ENCODE data around the gene AKNAD1.

AKNAD1 gene

DNA sequence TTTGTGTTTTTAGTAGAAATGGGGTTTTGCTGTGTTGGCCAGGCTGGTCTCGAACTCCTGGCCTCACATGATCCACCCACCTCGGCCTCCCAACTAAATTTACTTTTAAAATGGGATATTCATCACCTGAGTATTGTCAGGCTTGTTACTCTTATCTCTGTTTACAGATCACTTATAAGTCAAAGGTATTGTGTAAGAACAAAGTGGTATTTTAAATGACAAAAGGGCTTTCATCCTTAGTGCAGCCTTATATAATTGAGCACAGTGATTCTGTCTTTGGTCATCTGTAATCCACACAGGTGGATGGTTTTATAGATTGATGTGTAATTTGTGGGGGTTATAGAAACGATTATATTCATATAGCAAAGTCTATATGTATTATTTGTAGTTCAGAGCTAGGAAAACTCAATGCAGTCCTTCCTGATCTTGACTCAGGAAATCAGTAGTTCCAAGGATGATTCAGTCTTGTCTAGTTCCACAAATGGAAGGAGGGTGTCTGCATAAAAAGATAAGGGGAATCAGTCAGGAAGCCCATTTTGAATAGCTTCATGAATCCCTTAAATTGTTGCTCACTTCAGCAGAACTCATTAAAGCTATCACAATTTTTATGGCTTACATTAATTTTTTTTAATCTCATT lies 75.8 kb downstream of the AKNAD1 start:
- no peak for DNase-seq

DNA sequence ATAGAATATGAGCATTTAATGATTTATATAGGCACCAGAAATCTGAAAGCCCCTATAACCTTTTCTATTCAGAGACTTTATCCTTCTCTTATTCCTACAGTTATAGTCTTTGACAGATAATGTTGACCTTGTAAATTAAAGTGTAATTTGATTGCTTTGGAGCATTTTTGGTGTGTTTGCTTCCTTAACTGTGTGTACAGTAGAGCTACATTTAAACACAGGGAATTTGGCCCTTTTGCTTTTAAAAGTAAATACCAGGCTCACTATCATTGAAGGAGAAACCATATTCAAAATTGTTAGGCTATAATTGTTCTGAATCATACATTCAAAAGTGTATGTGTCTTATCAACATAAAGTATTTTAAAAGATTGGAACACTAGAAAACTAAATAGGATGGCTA lies 77.4 kb downstream of the AKNAD1 start:
- no peak for DNase-seq

DNA sequence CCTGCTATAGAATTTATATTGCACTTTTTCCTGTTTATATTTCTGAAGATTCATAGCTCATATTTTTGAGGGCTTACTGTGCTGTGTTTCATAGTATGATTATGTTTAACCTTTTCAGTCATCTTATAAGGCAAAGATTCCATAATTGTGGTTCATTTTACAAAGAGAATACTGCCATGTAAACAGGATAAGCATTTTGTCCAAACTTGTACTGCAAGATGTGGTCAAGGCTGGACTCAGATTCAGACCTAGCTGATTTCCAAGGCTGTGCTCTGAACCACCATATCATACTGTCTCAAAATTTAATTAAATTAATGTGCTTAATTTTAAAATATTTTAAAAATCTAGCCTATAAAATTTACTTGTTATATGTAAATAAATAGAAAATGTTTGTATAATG lies 79.1 kb downstream of the AKNAD1 start:
- DNase-seq: no peak

DNA sequence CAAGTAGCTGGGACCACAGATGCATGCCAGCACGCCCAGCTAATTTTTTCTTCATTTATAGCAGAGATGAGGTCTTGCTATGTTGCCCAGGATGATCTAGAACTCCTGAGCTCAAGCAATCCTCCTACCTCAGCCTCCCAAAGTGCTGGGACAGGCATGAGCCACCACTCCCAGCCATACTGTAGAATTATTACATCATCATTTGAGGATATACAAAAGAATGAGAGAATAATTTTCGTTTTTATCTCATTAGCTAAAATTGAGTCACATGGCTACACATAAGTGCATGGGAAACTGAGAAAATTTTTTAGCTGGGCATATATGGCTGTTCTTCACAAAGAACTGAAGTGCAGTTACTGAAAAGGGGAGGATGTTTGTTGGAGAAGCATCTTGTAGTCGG lies 89.2 kb downstream of the AKNAD1 start:
- no peak for DNase-seq

DNA sequence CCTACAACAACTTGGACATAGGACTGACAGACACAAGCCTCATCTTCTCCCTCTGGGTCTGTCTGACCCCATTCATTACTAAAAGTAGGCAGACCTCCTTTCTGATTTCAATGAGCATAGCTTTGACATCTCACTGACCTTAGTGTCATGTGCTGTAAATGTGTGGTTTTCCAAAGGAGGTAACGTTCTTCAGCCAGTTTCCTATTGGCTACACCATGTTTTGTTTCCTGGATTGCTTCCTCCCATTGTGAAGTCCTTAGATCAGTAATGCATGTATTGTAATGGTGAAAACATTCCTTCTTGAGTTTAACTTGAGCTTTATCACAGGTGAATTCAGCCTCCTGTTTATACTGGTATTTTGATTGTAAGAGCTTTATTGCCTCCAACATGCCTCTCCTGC lies 89.8 kb downstream of the AKNAD1 start:
- no peak for DNase-seq
